Esophagus muscularis mucosa (tissue), 4 donors: Measurements from ENCODE around the gene GSG1L. TPM values are rescaled to one million over a fixed set of nuclear protein-coding genes. Genes with fewer than 3 reads are reported as not detected.

Experiments
- DNase-seq: peaks from one replicate; pipeline ENCODE4 v3.0.0-alpha.2; 2017; ENCODE audit errors: extremely low spot score
- H3K27ac ChIP-seq, 4 donors: fragments of 200-600 bp; sonication (generic); replicated peaks in 1 of 4; 1 replicate in 3 of 4; 2 replicates in 1 of 4; pipeline ENCODE4 v1.5.1; 2016 to 2019; ENCODE audit warnings: mild to moderate bottlenecking in 1 of 4
- H3K27me3 ChIP-seq, 4 donors: fragments of 200-600 bp; sonication (generic); one replicate each; pipeline versions ENCODE4 v1.5.1 to v1.6.0; 2016 to 2019
- H3K36me3 ChIP-seq, 4 donors: fragments of 200-600 bp; sonication (generic); one replicate each; pipeline ENCODE4 v1.5.1; 2016 to 2019
- H3K4me1 ChIP-seq, 4 donors: fragments of 200-600 bp; sonication (generic); one replicate each; pipeline ENCODE4 v1.5.1; 2016 to 2019
- H3K4me3 ChIP-seq, 4 donors: fragments of 200-600 bp; sonication (generic); 1 replicate in 2 of 4; 2 replicates in 2 of 4; pipeline ENCODE4 v1.5.1; 2016 to 2019; ENCODE audit warnings: mild to moderate bottlenecking in 4 of 4, moderate library complexity in 1 of 4
- H3K9me3 ChIP-seq, 4 donors: fragments of 200-600 bp; sonication (generic); 1 replicate in 3 of 4; 2 replicates in 1 of 4; pipeline ENCODE4 v1.5.1; 2016 to 2019
- CTCF ChIP-seq, 3 experiments: fragments of 200-600 bp in 2 of 3; fragments of 450-650 bp in 1 of 3; sonication (generic) in 2 of 3; IDR thresholded peaks; one replicate each; pipeline ENCODE4 v1.5.1; 2017 to 2019; ENCODE audit warnings: antibody characterized with exemption in 3 of 3, mild to moderate bottlenecking in 2 of 3, moderate library complexity in 1 of 3
- EP300 ChIP-seq: sonication (generic); formaldehyde crosslinking; IDR thresholded peaks from one replicate; pipeline ENCODE4 v1.6.1; 2017; ENCODE audit warnings: antibody characterized with exemption
- POLR2A ChIP-seq: fragments of 450-650 bp; IDR thresholded peaks from one replicate; pipeline ENCODE4 v1.6.1; 2017; ENCODE audit warnings: antibody characterized with exemption, moderate library complexity, mild to moderate bottlenecking, low read depth
- POLR2AphosphoS5 ChIP-seq, 2 donors: sonication (generic); formaldehyde crosslinking; IDR thresholded peaks; one replicate each; pipeline ENCODE4 v1.6.1; 2017; ENCODE audit warnings: antibody characterized with exemption in 2 of 2
- WGBS: methylation state at CpG from one replicate; pipeline ENCODE4 v1.1.5; 2018; 5-methylcytosine and 5-hydroxymethylcytosine counted together
- intact Hi-C: fragments of 100-400 bp; cut with DNase I; formaldehyde crosslinking; loops from one replicate; pipeline ENCODE4 v1.15.1; 2023
- total RNA-seq, 4 donors: library from RNA; depleted of rRNA; stranded (reverse); fragments of >200 nt; gene quantifications; one replicate each; pipeline versions ENCODE4 v1.1.0 to v1.2.1, GENCODE V29; 2016

Gene GSG1L
- total RNA-seq, 4 donors from 2014 or later: 0.19 to 0.83 TPM; not detected in 2

GRCh38 chr16:28062261-28062846, 1.2 kb downstream of the GSG1L start:
- DNase-seq: no peak
- no peak overlapping the region for H3K27ac ChIP-seq
- H3K4me1 ChIP-seq: peaks cover 0 to 19% (median 13%) of the 10 kb centered on the region in 4 donors
- intact Hi-C loops: no loop called here
- TF ChIP-seq POLR2AphosphoS5 (IDR thresholded peaks at IDR 0.05) (no peak), CTCF (IDR thresholded peaks at IDR 0.05) (no peak), EP300 (no peak), POLR2A (no peak)
- H3K36me3 ChIP-seq: no peaks in the 10 kb centered on the region
- H3K9me3 ChIP-seq: no peaks in the 10 kb centered on the region
- peaks cover 0 to 73% (median 21%) of the 10 kb centered on the region in 4 donors for H3K27me3 ChIP-seq
- WGBS: 48% methylated on average over 3 of the region's 39 CpGs
- H3K4me3 ChIP-seq: peak overlapping the region; percentile 43 to 57 (median 44)

- WGBS: 76% methylated on average over 5 of the region's 10 CpGs
- Histone ChIP-seq H3K9me3 (no peaks in the 10 kb centered on the region), H3K4me1 (peaks cover 0 to 19% (median 13%) of the 10 kb centered on the region in 4 donors), H3K36me3 (no peaks in the 10 kb centered on the region), H3K27me3 (peaks cover 0 to 80% (median 21%) of the 10 kb centered on the region in 4 donors), H3K4me3 (no peak overlapping the region), H3K27ac (no peak overlapping the region)
- TF ChIP-seq CTCF (IDR thresholded peaks at IDR 0.05) (no peak), POLR2A (no peak), EP300 (no peak)
- intact Hi-C loops: no loop called here
- no peak for DNase-seq
Observed at GRCh38 chr16:28061352-28062101, 2.0 kb downstream of the GSG1L start.

- peaks cover 0 to 19% (median 13%) of the 10 kb centered on the region in 4 donors for H3K4me1 ChIP-seq
- DNase-seq: no peak
- H3K4me3 ChIP-seq: no peak overlapping the region
- 27% methylated on average over 12 of the region's 12 CpGs for WGBS
- intact Hi-C loops: no loop called here
- no peaks in the 10 kb centered on the region for H3K36me3 ChIP-seq
- no peak overlapping the region for H3K27ac ChIP-seq
- peaks cover 0 to 86% (median 21%) of the 10 kb centered on the region in 4 donors for H3K27me3 ChIP-seq
- H3K9me3 ChIP-seq: no peaks in the 10 kb centered on the region
- TF ChIP-seq CTCF (IDR thresholded peaks at IDR 0.05) (no peak), POLR2A (no peak), POLR2AphosphoS5 (IDR thresholded peaks at IDR 0.05) (no peak), EP300 (no peak)
Observed at GRCh38 chr16:28059841-28060575, 3.5 kb downstream of the GSG1L start.

GRCh38 chr16:28058839-28059589, 4.5 kb downstream of the GSG1L start:
- Histone ChIP-seq H3K9me3 (no peaks in the 10 kb centered on the region), H3K27me3 (peaks cover 0 to 86% (median 19%) of the 10 kb centered on the region in 4 donors), H3K4me1 (peaks cover 0 to 18% (median 13%) of the 10 kb centered on the region in 4 donors), H3K36me3 (no peaks in the 10 kb centered on the region), H3K4me3 (no peak overlapping the region), H3K27ac (no peak overlapping the region)
- DNase-seq: no peak
- intact Hi-C loops: no loop called here
- no peak for TF ChIP-seq CTCF (IDR thresholded peaks at IDR 0.05)
- TF ChIP-seq POLR2AphosphoS5 (IDR thresholded peaks at IDR 0.05): no peak
- no peak for TF ChIP-seq POLR2A
- no peak for TF ChIP-seq EP300
- WGBS: 60% methylated on average over 18 of the region's 18 CpGs
